ENCODE measurements around the gene HPN. TPM values are rescaled to one million over a fixed set of nuclear protein-coding genes. Genes with fewer than 3 reads are reported as not detected.
A peak's percentile ranks its signal among the peaks of the same experiment; 100 is the strongest.

HPN gene
- total RNA-seq, 1 experiment from 2014 or later: 10.6 TPM

- no CpG with 5 or more reads among the region's 36 CpGs for WGBS (ENCODE audit: extremely low coverage, insufficient read length, low lambda C conversion rate)
- H2AFZ ChIP-seq (ENCODE audit: low read length): peak overlapping the region; percentile 19
These were observed 49.1 kb downstream of the HPN start for GRCh38 chr19:35090506-35091214.

More at GRCh38 chr19:35090506-35091214, 49.1 kb downstream of the HPN start:
- Histone ChIP-seq H2BK5ac (ENCODE audit: insufficient read length, low read length) (no peak overlapping the region), H4K8ac (replicated peaks; ENCODE audit: insufficient read length, low read depth, low read length) (no peak overlapping the region), H3T11ph (ENCODE audit: low read length) (no peak overlapping the region), H2BK12ac (ENCODE audit: insufficient read length, low read depth, low read length) (no peak overlapping the region), H3K27ac (ENCODE audit: insufficient read length, low read depth, low read length) (no peak overlapping the region), H3K4me2 (ENCODE audit: insufficient read depth, insufficient read length, low read length) (peak overlapping the region; percentile 1), H3K14ac (ENCODE audit: insufficient read depth, low read length) (0 out of 2 replicates have a peak overlapping the region, but pooled peaks have one; percentile 42), H2AK5ac (ENCODE audit: insufficient read length, low read length) (no peak overlapping the region), H2BK120ac (ENCODE audit: low read depth, low read length, poor library complexity, severe bottlenecking) (no peak overlapping the region), H4K91ac (ENCODE audit: insufficient read length, low read depth, low read length) (no peak overlapping the region), H3K79me2 (ENCODE audit: insufficient read depth, low read length) (no peaks in the 10 kb centered on the region), H3K9me3 (ENCODE audit: control insufficient read depth, low read depth, low read length) (no peaks in the 10 kb centered on the region), H3K4me1 (ENCODE audit: insufficient read depth, low read length) (no peaks in the 10 kb centered on the region; the same call in 1 of the 2 replicates), H3K27me3 (ENCODE audit: insufficient read depth, low read length) (no peaks in the 10 kb centered on the region), H3K23ac (ENCODE audit: insufficient read length, low read depth, low read length) (no peak overlapping the region), H3K79me1 (ENCODE audit: insufficient read depth, low read depth, low read length, poor library complexity, severe bottlenecking) (no peaks in the 10 kb centered on the region), H2BK20ac (ENCODE audit: low read depth, low read length, poor library complexity, severe bottlenecking) (no peak overlapping the region), H2BK15ac (ENCODE audit: low read depth, low read length) (no peak overlapping the region), H4K20me1 (ENCODE audit: control insufficient read depth, insufficient read depth, insufficient read length) (no peaks in the 10 kb centered on the region), H3K23me2 (ENCODE audit: insufficient read length, low read depth, low read length, poor library complexity, severe bottlenecking) (no peaks in the 10 kb centered on the region), H3K18ac (ENCODE audit: insufficient read length, low read depth, low read length) (peak overlapping the region; percentile 9), H4K5ac (ENCODE audit: insufficient read length, low read depth, low read length) (no peak overlapping the region), H3K9ac (ENCODE audit: extremely low read depth, insufficient read length, low read length) (no peak overlapping the region), H3K4ac (ENCODE audit: low read depth, low read length) (no peak overlapping the region), H3K56ac (ENCODE audit: insufficient read length, low read depth, low read length) (no peak overlapping the region)
- no peaks in the 10 kb centered on the region for H3K36me3 Mint-ChIP-seq (ENCODE audit: insufficient read depth in 1 of 3, low read depth in 3 of 3)
- no peaks in the 10 kb centered on the region; the same call in 1 of the 2 replicates for H3K27me3 Mint-ChIP-seq (ENCODE audit: low read depth)
- peak; percentile 77 for DNase-seq
- peak overlapping the region; percentile 23 to 47; a peak in 3 of 5 replicates for H3K4me3 Mint-ChIP-seq
- H3K27ac Mint-ChIP-seq: peak overlapping the region in 2 of 3 experiments; percentile 55 to 79; a peak in 2 of 7 replicates
- H3K4me1 Mint-ChIP-seq: peaks cover 9 to 16% of the 10 kb centered on the region in 2 experiments
- no peaks in the 10 kb centered on the region for H3K9me3 Mint-ChIP-seq
- TF ChIP-seq CTCF (conservative IDR thresholded peaks at IDR 0.05): peak; percentile 74

Data from H9 (cell line).